Measurements from ENCODE around the gene ZNF44.

The ZNF44 gene

GRCh38 chr19:12260861-12261260 lies 33.8 kb downstream of the ZNF44 start:
- no peak for DNase-seq

GRCh38 chr19:12260236-12260635 lies 34.4 kb downstream of the ZNF44 start:
- no peak for DNase-seq

- no peak for DNase-seq
Observed at GRCh38 chr19:12255372-12255771, 39.3 kb downstream of the ZNF44 start.

- DNase-seq: no peak
Observed at GRCh38 chr19:12247644-12248222, 47.0 kb downstream of the ZNF44 start.

GRCh38 chr19:12244370-12244769 lies 50.3 kb downstream of the ZNF44 start:
- DNase-seq: no peak

GRCh38 chr19:12237143-12237839 lies 57.4 kb downstream of the ZNF44 start:
- no peak for DNase-seq

GRCh38 chr19:12232961-12233360 lies 61.7 kb downstream of the ZNF44 start:
- DNase-seq: no peak

- no peak for DNase-seq
Observed at GRCh38 chr19:12230751-12231733, 63.6 kb downstream of the ZNF44 start.

- DNase-seq: no peak
Observed at GRCh38 chr19:12229990-12230389, 64.7 kb downstream of the ZNF44 start.

GRCh38 chr19:12224676-12225075 lies 70.0 kb downstream of the ZNF44 start:
- DNase-seq: no peak

GRCh38 chr19:12222980-12223630 lies 71.6 kb downstream of the ZNF44 start:
- no peak for DNase-seq
